Endothelial cell of umbilical vein (primary cell): ENCODE results near the gene LRCH2. TPM values are rescaled to one million over a fixed set of nuclear protein-coding genes. Genes with fewer than 3 reads are reported as not detected.

Experiments used
- BruUV-seq: library from RNA; stranded (reverse); fragments of 400-500 nt; replicated peaks from 2 replicates; lab custom pipeline; 2021; lab: Mats Ljungman, UMichigan
- CTCF ChIA-PET: fragments of 300-600, 350-600 bp; sonication (Branson Sonifier 250); formaldehyde crosslinking; loops from one replicate; lab custom pipeline; 2021; ENCODE audit warnings: antibody characterized with exemption, inconsistent platforms; lab: Charles Lee
- POLR2A ChIA-PET: fragments of 300-600, 350-600 bp; sonication (Branson Sonifier 250); formaldehyde crosslinking; loops from one replicate; lab custom pipeline; 2021; ENCODE audit warnings: antibody characterized with exemption, inconsistent platforms; lab: Charles Lee
- DNase-seq: peaks from one replicate; pipeline ENCODE4 v3.0.0-alpha.2; 2011; ENCODE audit warnings: low read depth, low spot score
- FAIRE-seq: peaks from 2 replicates; lab custom pipeline; 2011; peaks lifted over from hg19 to GRCh38; lab: Jason Lieb, UNC
- H2AFZ ChIP-seq: 2 replicates; pipeline ENCODE4 v1.6.0; 2012; ENCODE audit warnings: low read depth, low read length, control low read depth, inconsistent platforms
- H3K27ac ChIP-seq: 2 replicates; pipeline ENCODE4 v1.5.1; 2011; ENCODE audit warnings: low read depth, mild to moderate bottlenecking, control low read depth, low read length, moderate library complexity; ENCODE audit not compliant: insufficient read depth
- H3K27me3 ChIP-seq, 2 experiments: 2 replicates each; pipeline versions ENCODE4 v1.6.0 to v1.6.1; 2011; ENCODE audit warnings: low read length in 2 of 2, mixed read lengths in 1 of 2; ENCODE audit not compliant: control insufficient read depth in 2 of 2, insufficient read depth in 2 of 2
- H3K36me3 ChIP-seq, 2 experiments: 2 replicates in 1 of 2; 3 replicates in 1 of 2; pipeline ENCODE4 v1.5.1; 2011; ENCODE audit warnings: low read length in 2 of 2, mild to moderate bottlenecking in 1 of 2, moderate library complexity in 1 of 2; ENCODE audit not compliant: control insufficient read depth in 2 of 2, insufficient read depth in 2 of 2; ENCODE audit errors: extremely low read depth in 1 of 2
- H3K4me1 ChIP-seq: 3 replicates; pipeline ENCODE4 v1.5.1; 2011; ENCODE audit warnings: mild to moderate bottlenecking, low read length; ENCODE audit not compliant: control insufficient read depth, insufficient read depth; ENCODE audit errors: extremely low read depth
- H3K4me2 ChIP-seq: 2 replicates; pipeline ENCODE4 v1.6.1; 2011; ENCODE audit warnings: low read length, control low read depth, mixed read lengths; ENCODE audit not compliant: insufficient read depth
- H3K4me3 ChIP-seq, 3 experiments: fragments of 200-600 bp in 1 of 3; sonication (generic), shearing (Covaris generic) in 1 of 3; replicated peaks in 1 of 3; 2 replicates each; pipeline ENCODE4 v1.5.1; 2011 to 2016; ENCODE audit warnings: control low read depth in 3 of 3, low read length in 3 of 3, mild to moderate bottlenecking in 2 of 3, inconsistent platforms in 1 of 3, low read depth in 1 of 3, moderate library complexity in 1 of 3; ENCODE audit not compliant: insufficient read depth in 1 of 3
- H3K79me2 ChIP-seq: 2 replicates; pipeline ENCODE4 v1.6.0; 2012; ENCODE audit warnings: low read length, inconsistent platforms; ENCODE audit not compliant: control insufficient read depth, insufficient read depth
- H3K9ac ChIP-seq: replicated peaks from 2 replicates; pipeline ENCODE3; 2011; ENCODE audit warnings: low read length, control low read depth; ENCODE audit not compliant: insufficient read depth; ENCODE audit errors: extremely low read depth
- H3K9me1 ChIP-seq: replicated peaks from 3 replicates; pipeline ENCODE4 v1.6.0; 2011; ENCODE audit warnings: mild to moderate bottlenecking, low read length; ENCODE audit not compliant: control insufficient read depth, insufficient read depth; ENCODE audit errors: extremely low read depth
- H3K9me3 ChIP-seq: replicated peaks from 2 replicates; pipeline ENCODE4 v1.5.1; 2012; ENCODE audit warnings: low read length, inconsistent platforms; ENCODE audit not compliant: control insufficient read depth, insufficient read depth
- H4K20me1 ChIP-seq: replicated peaks from 2 replicates; pipeline ENCODE3; 2011; ENCODE audit warnings: mild to moderate bottlenecking, low read length; ENCODE audit not compliant: control insufficient read depth, insufficient read depth; ENCODE audit errors: extremely low read depth
- CTCF ChIP-seq, 2 donors: IDR thresholded peaks; 1 replicate in 1 of 2; 2 replicates in 1 of 2; pipeline ENCODE4 v1.5.1; 2011; ENCODE audit warnings: low read length in 2 of 2, mild to moderate bottlenecking in 2 of 2, moderate library complexity in 2 of 2, control low read depth in 1 of 2, inconsistent platforms in 1 of 2, low read depth in 1 of 2; ENCODE audit not compliant: insufficient read depth in 1 of 2; ENCODE audit errors: extremely low read depth in 1 of 2
- EZH2 ChIP-seq: IDR thresholded peaks from 2 replicates; pipeline ENCODE4 v1.6.1; 2012; ENCODE audit warnings: borderline replicate concordance, low read depth, mild to moderate bottlenecking, moderate library complexity, low read length, inconsistent platforms; ENCODE audit not compliant: severe bottlenecking
- FOS ChIP-seq: IDR thresholded peaks from 2 replicates; pipeline ENCODE4 v1.6.1; 2011; ENCODE audit warnings: mild to moderate bottlenecking, low read length, moderate library complexity, borderline replicate concordance; ENCODE audit not compliant: insufficient read depth
- GATA2 ChIP-seq: IDR thresholded peaks from 2 replicates; pipeline ENCODE4 v1.7.0; 2011; ENCODE audit warnings: low read depth, mild to moderate bottlenecking, moderate library complexity, mixed read lengths, low read length; ENCODE audit not compliant: insufficient read length, insufficient read depth
- JUN ChIP-seq: IDR thresholded peaks from 2 replicates; pipeline ENCODE4 v1.6.1; 2011; ENCODE audit warnings: borderline replicate concordance, low read depth; ENCODE audit not compliant: insufficient read length, insufficient read depth
- MAX ChIP-seq: IDR thresholded peaks from 2 replicates; pipeline ENCODE4 v1.6.1; 2011; ENCODE audit not compliant: insufficient read depth, insufficient read length
- MYC ChIP-seq: IDR thresholded peaks from one replicate; pipeline ENCODE4 v1.6.1; 2011; ENCODE audit warnings: mild to moderate bottlenecking, low read depth, low read length
- POLR2A ChIP-seq: IDR thresholded peaks from 2 replicates; pipeline ENCODE4 v1.6.1; 2012; ENCODE audit warnings: low read depth, mild to moderate bottlenecking, control low read depth, low read length
- POLR2AphosphoS5 ChIP-seq: IDR thresholded peaks from 2 replicates; pipeline ENCODE4 v1.6.1; 2012; ENCODE audit warnings: low read depth, mild to moderate bottlenecking, control low read depth, low read length, moderate library complexity; ENCODE audit not compliant: insufficient read depth
- dilution Hi-C: fragments of 300-500 bp; cut with MboI; formaldehyde crosslinking; loops from one replicate; pipeline ENCODE4 v1.15.0; 2019; ENCODE audit warnings: low sequenced_read_pairs; ENCODE audit not compliant: extremely low pct_ligation_motif_present
- intact Hi-C: fragments of 100-400 bp; cut with micrococcal nuclease; formaldehyde crosslinking; loops from one replicate; pipeline ENCODE4 v1.10.0; 2022
- polyA plus RNA-seq, 4 experiments: library from polyadenylated mRNA; depleted of rRNA in 3 of 4; stranded (reverse) in 3 of 4; unstranded in 1 of 4; fragments of >200 nt; gene quantifications; 2 replicates each; pipeline versions ENCODE4 v1.2.1 to v1.2.3, GENCODE V29; 2011 to 2012; ENCODE audit warnings: missing spikeins in 1 of 4
- total RNA-seq: library from RNA; stranded (reverse); gene quantifications from 2 replicates; pipeline ENCODE4 v1.2.3, GENCODE V29; 2021

Gene LRCH2
- total and polyA plus RNA-seq, 2 donors (not counting 3 experiments of a cell fraction or from before 2014, with no cell fraction given) = 1.1 to 4.6 TPM

GRCh38 chrX:115112411-115112810, 121.5 kb downstream of the LRCH2 start:
- Histone ChIP-seq H3K4me2 (no peak overlapping the region), H3K9me3 (no peaks in the 10 kb centered on the region), H3K4me3 (no peak overlapping the region), H3K9ac (no peak overlapping the region), H4K20me1 (no peaks in the 10 kb centered on the region), H3K27ac (no peak overlapping the region), H3K9me1 (no peaks in the 10 kb centered on the region), H3K79me2 (no peaks in the 10 kb centered on the region), H3K36me3 (no peaks in the 10 kb centered on the region), H3K27me3 (no peaks in the 10 kb centered on the region), H2AFZ (no peak overlapping the region), H3K4me1 (no peaks in the 10 kb centered on the region)
- BruUV-seq = no TSS peak
- POLR2A ChIA-PET = no interaction called here
- FAIRE-seq (no peak), DNase-seq (no peak)
- TF ChIP-seq POLR2A = no peak
- no peak for TF ChIP-seq MAX
- TF ChIP-seq CTCF (IDR thresholded peaks at IDR 0.05; ENCODE audit: extremely low read depth in 1 of 2, insufficient read depth in 1 of 2, low read depth in 1 of 2, low read length in 2 of 2) = no peak
- TF ChIP-seq MYC = no peak
- no peak for TF ChIP-seq EZH2
- TF ChIP-seq POLR2AphosphoS5 = no peak
- TF ChIP-seq JUN = no peak
- no peak for TF ChIP-seq GATA2
- TF ChIP-seq FOS = no peak
- CTCF ChIA-PET = interaction anchor here (1.1 kb wide), 1 partner anchor 153 kb away, joined by 3 read pairs; no protein-coding TSS in a partner anchor
- dilution Hi-C loops = no loop called here
- intact Hi-C loops = no loop called here
